Upper lobe of left lung (tissue), 6 donors: ENCODE measurements around the gene GRIK3. TPM values are rescaled to one million over a fixed set of nuclear protein-coding genes. Genes with fewer than 3 reads are reported as not detected.

Experiments
- ATAC-seq, 2 donors: fragments of 200-7000 bp; cut with Tn5 transposase; one replicate each; pipeline ENCODE4 v1.9.1; 2022; ENCODE audit warnings: mild to moderate bottlenecking in 2 of 2, moderate library complexity in 2 of 2; ENCODE audit not compliant: low FRiP score in 2 of 2
- DNase-seq, 2 donors: peaks; one replicate each; pipeline ENCODE4 v3.0.0-alpha.2; 2019 to 2020
- H3K27ac ChIP-seq, 4 donors: fragments of 200-600 bp; sonication (generic); one replicate each; pipeline ENCODE4 v1.5.1; 2016 to 2019
- H3K27me3 ChIP-seq, 4 donors: fragments of 200-600 bp; sonication (generic); one replicate each; pipeline ENCODE4 v1.5.1; 2017 to 2019
- H3K36me3 ChIP-seq, 4 donors: fragments of 200-600 bp; sonication (generic); one replicate each; pipeline ENCODE4 v1.5.1; 2016 to 2019
- H3K4me1 ChIP-seq, 4 donors: fragments of 200-600 bp; sonication (generic); one replicate each; pipeline ENCODE4 v1.5.1; 2018 to 2019
- H3K4me3 ChIP-seq, 4 donors: fragments of 200-600 bp; sonication (generic); one replicate each; pipeline ENCODE4 v1.5.1; 2017 to 2019; ENCODE audit warnings: mild to moderate bottlenecking in 2 of 4, moderate library complexity in 1 of 4
- H3K9me3 ChIP-seq, 4 donors: fragments of 200-600 bp; sonication (generic); one replicate each; pipeline ENCODE4 v1.5.1; 2018 to 2019
- EP300 ChIP-seq, 4 donors: sonication (generic); formaldehyde crosslinking; IDR thresholded peaks; one replicate each; pipeline ENCODE4 v1.5.1; 2017; ENCODE audit warnings: antibody characterized with exemption in 4 of 4, control low read depth in 2 of 4
- POLR2A ChIP-seq, 4 donors: fragments of 450-650 bp; IDR thresholded peaks; one replicate each; pipeline ENCODE4 v1.5.1; 2016 to 2017; ENCODE audit warnings: antibody characterized with exemption in 4 of 4, mild to moderate bottlenecking in 2 of 4
- POLR2AphosphoS5 ChIP-seq, 2 donors: sonication (generic); formaldehyde crosslinking; IDR thresholded peaks; one replicate each; pipeline ENCODE4 v1.5.1; 2017; ENCODE audit warnings: antibody characterized with exemption in 2 of 2
- WGBS, 2 donors: methylation state at CpG; one replicate each; pipeline ENCODE4 v1.1.5; 2017 to 2018; 5-methylcytosine and 5-hydroxymethylcytosine counted together
- total RNA-seq, 6 donors: library from RNA; depleted of rRNA in 4 of 6; stranded (reverse); fragments of >200 nt in 4 of 6; gene quantifications; one replicate each; pipeline versions ENCODE4 v1.1.0 to v1.2.1, GENCODE V29; 2016 to 2021
- TF ChIP-seq, protein P1 (sequence below), 6 experiments: fragments of 450-650 bp in 4 of 6; fragments of 200-600 bp in 2 of 6; sonication (generic) in 2 of 6; IDR thresholded peaks; one replicate each; pipeline ENCODE4 v1.5.1; 2016 to 2019; ENCODE audit warnings: antibody characterized with exemption in 6 of 6
- donor health status: DM: no; HTN: no; CAD: no; lungs with moderate emphysema.
- donor health status: DM: no; HTN: yes; CAD: no; lungs with severe emphysema.

Gene GRIK3
- total RNA-seq, 6 donors from 2014 or later, result 0.10 to 0.22 TPM; not detected in 4

GRCh38 chr1:36760081-36760480 is 274.2 kb downstream of the GRIK3 start:
- H3K27me3 ChIP-seq, result no peaks in the 10 kb centered on the region
- H3K9me3 ChIP-seq, result peaks cover 0 to 5% (median 2%) of the 10 kb centered on the region in 4 donors
- DNase-seq, result no peak
- no peak overlapping the region for H3K27ac ChIP-seq
- no peaks in the 10 kb centered on the region for H3K36me3 ChIP-seq
- no peak overlapping the region for H3K4me3 ChIP-seq
- TF ChIP-seq EP300 (IDR thresholded peaks at IDR 0.05) (no peak), POLR2AphosphoS5 (IDR thresholded peaks at IDR 0.05) (no peak), POLR2A (IDR thresholded peaks at IDR 0.05) (no peak)
- TF ChIP-seq, protein P1, sequence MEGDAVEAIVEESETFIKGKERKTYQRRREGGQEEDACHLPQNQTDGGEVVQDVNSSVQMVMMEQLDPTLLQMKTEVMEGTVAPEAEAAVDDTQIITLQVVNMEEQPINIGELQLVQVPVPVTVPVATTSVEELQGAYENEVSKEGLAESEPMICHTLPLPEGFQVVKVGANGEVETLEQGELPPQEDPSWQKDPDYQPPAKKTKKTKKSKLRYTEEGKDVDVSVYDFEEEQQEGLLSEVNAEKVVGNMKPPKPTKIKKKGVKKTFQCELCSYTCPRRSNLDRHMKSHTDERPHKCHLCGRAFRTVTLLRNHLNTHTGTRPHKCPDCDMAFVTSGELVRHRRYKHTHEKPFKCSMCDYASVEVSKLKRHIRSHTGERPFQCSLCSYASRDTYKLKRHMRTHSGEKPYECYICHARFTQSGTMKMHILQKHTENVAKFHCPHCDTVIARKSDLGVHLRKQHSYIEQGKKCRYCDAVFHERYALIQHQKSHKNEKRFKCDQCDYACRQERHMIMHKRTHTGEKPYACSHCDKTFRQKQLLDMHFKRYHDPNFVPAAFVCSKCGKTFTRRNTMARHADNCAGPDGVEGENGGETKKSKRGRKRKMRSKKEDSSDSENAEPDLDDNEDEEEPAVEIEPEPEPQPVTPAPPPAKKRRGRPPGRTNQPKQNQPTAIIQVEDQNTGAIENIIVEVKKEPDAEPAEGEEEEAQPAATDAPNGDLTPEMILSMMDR (IDR thresholded peaks at IDR 0.05), result no peak
- H3K4me1 ChIP-seq, result no peaks in the 10 kb centered on the region
- ATAC-seq, result no peak
- 62 to 67% methylated on average over 2 to 3 of the region's 3 CpGs for WGBS, 2 donors

GRCh38 chr1:36759355-36759754 is 275.0 kb downstream of the GRIK3 start:
- Histone ChIP-seq H3K9me3 (peaks cover 0 to 5% (median 2%) of the 10 kb centered on the region in 4 donors), H3K4me1 (no peaks in the 10 kb centered on the region), H3K27me3 (no peaks in the 10 kb centered on the region), H3K4me3 (no peak overlapping the region), H3K27ac (no peak overlapping the region), H3K36me3 (no peaks in the 10 kb centered on the region)
- TF ChIP-seq POLR2A (IDR thresholded peaks at IDR 0.05), result no peak
- no peak for TF ChIP-seq POLR2AphosphoS5 (IDR thresholded peaks at IDR 0.05)
- no peak for TF ChIP-seq EP300 (IDR thresholded peaks at IDR 0.05)
- TF ChIP-seq, protein P1 (IDR thresholded peaks at IDR 0.05), result no peak
- 97% methylated on average over 4 to 5 of the region's 5 CpGs for WGBS, 2 donors
- DNase-seq (no peak), ATAC-seq (no peak)

DNA sequence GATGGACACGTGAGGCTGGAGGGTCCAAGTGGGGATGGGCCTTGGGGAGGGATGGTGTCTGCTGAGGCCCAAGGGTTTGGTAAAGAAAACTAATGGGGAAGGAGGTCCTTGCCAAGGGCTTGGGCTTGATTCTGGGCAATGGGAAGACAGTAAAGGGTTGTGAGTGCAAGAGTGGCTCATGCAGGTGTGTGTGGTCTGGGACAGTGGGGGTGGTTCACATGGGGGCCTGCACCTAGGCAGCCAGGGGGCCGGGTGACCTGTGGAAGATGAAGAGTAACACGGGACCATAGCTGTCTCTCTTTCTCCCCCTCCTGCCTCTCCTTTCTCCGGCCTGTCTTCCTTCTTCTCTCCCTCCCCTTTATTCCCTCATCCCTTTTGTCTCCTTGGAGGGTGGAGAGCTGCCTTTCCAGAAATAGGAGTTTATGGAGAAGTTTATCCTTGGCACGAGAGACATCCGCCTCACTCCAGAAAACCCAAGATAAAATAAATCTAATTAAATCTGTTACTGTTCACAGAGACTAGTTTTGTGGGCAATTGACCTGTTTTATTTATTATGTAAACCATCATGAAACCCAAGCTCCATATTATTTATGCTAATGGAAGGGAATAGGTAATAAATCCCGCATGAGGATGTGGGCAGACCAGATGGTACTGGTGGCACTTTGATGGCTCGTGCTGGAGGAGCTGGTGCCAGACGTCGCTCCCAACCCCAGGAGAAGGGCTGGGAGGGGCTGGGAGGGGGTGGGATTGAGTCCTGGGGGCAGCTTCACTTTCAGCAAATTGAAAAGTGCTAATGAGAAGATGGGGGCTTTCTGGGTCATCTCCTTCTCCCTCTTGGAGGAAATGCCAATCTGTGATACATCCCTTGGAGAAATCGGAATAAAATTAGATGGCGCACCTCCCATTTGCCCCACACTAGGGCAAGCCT is 278.7 kb downstream of the GRIK3 start:
- ATAC-seq (no peak), DNase-seq (no peak)
- Histone ChIP-seq H3K9me3 (peaks cover 0 to 5% (median 2%) of the 10 kb centered on the region in 4 donors), H3K27me3 (no peaks in the 10 kb centered on the region), H3K4me3 (no peak overlapping the region), H3K4me1 (no peaks in the 10 kb centered on the region), H3K36me3 (no peaks in the 10 kb centered on the region), H3K27ac (no peak overlapping the region)
- TF ChIP-seq, protein P1 (IDR thresholded peaks at IDR 0.05), result no peak
- TF ChIP-seq POLR2A (IDR thresholded peaks at IDR 0.05) (no peak), POLR2AphosphoS5 (IDR thresholded peaks at IDR 0.05) (no peak), EP300 (IDR thresholded peaks at IDR 0.05) (no peak)
- 78 to 79% methylated on average over 12 of the region's 12 CpGs for WGBS, 2 donors

- no peak for TF ChIP-seq EP300 (IDR thresholded peaks at IDR 0.05)
- no peak for TF ChIP-seq POLR2A (IDR thresholded peaks at IDR 0.05)
- TF ChIP-seq POLR2AphosphoS5 (IDR thresholded peaks at IDR 0.05), result no peak
- TF ChIP-seq, protein P1 (IDR thresholded peaks at IDR 0.05), result no peak
- Histone ChIP-seq H3K27ac (no peak overlapping the region), H3K4me1 (no peaks in the 10 kb centered on the region), H3K36me3 (no peaks in the 10 kb centered on the region), H3K9me3 (peaks cover 0 to 2% (median under 1%) of the 10 kb centered on the region in 4 donors), H3K4me3 (no peak overlapping the region), H3K27me3 (no peaks in the 10 kb centered on the region)
- ATAC-seq, result no peak
- DNase-seq, result no peak
- 93 to 100% methylated on average over 1 of the region's 1 CpG for WGBS, 2 donors
These were observed 279.9 kb downstream of the GRIK3 start for GRCh38 chr1:36754366-36754765.
